ENCODE data around the gene C2CD2L.

- TF ChIP-seq EP300 (IDR thresholded peaks at IDR 0.05; ENCODE audit: borderline replicate concordance in 1 of 2, control insufficient read depth in 1 of 2, low read depth in 2 of 2, low read length in 2 of 2) (no peak), CBFB (IDR thresholded peaks at IDR 0.05; ENCODE audit: low read depth) (no peak), SPI1 (IDR thresholded peaks at IDR 0.05; ENCODE audit: borderline replicate concordance, insufficient read depth, low read depth, low read length) (no peak), CHD2 (IDR thresholded peaks at IDR 0.05; ENCODE audit: borderline replicate concordance, low read depth, low read length) (no peak), PKNOX1 (IDR thresholded peaks at IDR 0.05) (no peak), BHLHE40 (IDR thresholded peaks at IDR 0.05; ENCODE audit: borderline replicate concordance in 1 of 2, low read depth in 2 of 2, low read length in 1 of 2) (no peak), ZBTB40 (IDR thresholded peaks at IDR 0.05; ENCODE audit: borderline replicate concordance) (no peak)
- TF ChIP-seq, protein P1, sequence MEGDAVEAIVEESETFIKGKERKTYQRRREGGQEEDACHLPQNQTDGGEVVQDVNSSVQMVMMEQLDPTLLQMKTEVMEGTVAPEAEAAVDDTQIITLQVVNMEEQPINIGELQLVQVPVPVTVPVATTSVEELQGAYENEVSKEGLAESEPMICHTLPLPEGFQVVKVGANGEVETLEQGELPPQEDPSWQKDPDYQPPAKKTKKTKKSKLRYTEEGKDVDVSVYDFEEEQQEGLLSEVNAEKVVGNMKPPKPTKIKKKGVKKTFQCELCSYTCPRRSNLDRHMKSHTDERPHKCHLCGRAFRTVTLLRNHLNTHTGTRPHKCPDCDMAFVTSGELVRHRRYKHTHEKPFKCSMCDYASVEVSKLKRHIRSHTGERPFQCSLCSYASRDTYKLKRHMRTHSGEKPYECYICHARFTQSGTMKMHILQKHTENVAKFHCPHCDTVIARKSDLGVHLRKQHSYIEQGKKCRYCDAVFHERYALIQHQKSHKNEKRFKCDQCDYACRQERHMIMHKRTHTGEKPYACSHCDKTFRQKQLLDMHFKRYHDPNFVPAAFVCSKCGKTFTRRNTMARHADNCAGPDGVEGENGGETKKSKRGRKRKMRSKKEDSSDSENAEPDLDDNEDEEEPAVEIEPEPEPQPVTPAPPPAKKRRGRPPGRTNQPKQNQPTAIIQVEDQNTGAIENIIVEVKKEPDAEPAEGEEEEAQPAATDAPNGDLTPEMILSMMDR (IDR thresholded peaks at IDR 0.05 in 2 of 3, conservative IDR thresholded peaks at IDR 0.05 in 1 of 3; ENCODE audit: control insufficient read depth in 2 of 3, extremely low read depth in 1 of 3, insufficient read depth in 1 of 3, low read depth in 3 of 3, low read length in 3 of 3): no peak
- TF ChIP-seq, protein P2, sequence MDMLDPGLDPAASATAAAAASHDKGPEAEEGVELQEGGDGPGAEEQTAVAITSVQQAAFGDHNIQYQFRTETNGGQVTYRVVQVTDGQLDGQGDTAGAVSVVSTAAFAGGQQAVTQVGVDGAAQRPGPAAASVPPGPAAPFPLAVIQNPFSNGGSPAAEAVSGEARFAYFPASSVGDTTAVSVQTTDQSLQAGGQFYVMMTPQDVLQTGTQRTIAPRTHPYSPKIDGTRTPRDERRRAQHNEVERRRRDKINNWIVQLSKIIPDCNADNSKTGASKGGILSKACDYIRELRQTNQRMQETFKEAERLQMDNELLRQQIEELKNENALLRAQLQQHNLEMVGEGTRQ (IDR thresholded peaks at IDR 0.05; ENCODE audit: borderline replicate concordance, low read depth, low read length): no peak
These were observed 7.2 kb downstream of the C2CD2L start for GRCh38 chr11:119114351-119114750.
